ENCODE measurements around the gene OSBPL9. TPM values are rescaled to one million over a fixed set of nuclear protein-coding genes. Genes with fewer than 3 reads are reported as not detected.

The OSBPL9 gene
- total RNA-seq, 1 experiment from 2014 or later = 62.4 TPM

GRCh38 chr1:51671527-51672325, 54.8 kb downstream of the OSBPL9 start:
- no peak overlapping the region for H3K4me3 ChIP-seq (ENCODE audit: low read depth, low read length, poor library complexity, severe bottlenecking)
- CTCF ChIA-PET = no interaction called here
- no peaks in the 10 kb centered on the region for H3K4me1 ChIP-seq (ENCODE audit: insufficient read depth, low read length, poor library complexity, severe bottlenecking)
- no peaks in the 10 kb centered on the region for H3K9me3 ChIP-seq (ENCODE audit: low read depth, low read length, poor library complexity, severe bottlenecking)
- no peaks in the 10 kb centered on the region for H3K27me3 ChIP-seq (replicated peaks; ENCODE audit: insufficient read depth, low read depth, low read length, poor library complexity)
- no peak for DNase-seq (ENCODE audit: low spot score)
- BruUV-seq (replicated peaks) = no TSS peak
- TF ChIP-seq, protein P1, sequence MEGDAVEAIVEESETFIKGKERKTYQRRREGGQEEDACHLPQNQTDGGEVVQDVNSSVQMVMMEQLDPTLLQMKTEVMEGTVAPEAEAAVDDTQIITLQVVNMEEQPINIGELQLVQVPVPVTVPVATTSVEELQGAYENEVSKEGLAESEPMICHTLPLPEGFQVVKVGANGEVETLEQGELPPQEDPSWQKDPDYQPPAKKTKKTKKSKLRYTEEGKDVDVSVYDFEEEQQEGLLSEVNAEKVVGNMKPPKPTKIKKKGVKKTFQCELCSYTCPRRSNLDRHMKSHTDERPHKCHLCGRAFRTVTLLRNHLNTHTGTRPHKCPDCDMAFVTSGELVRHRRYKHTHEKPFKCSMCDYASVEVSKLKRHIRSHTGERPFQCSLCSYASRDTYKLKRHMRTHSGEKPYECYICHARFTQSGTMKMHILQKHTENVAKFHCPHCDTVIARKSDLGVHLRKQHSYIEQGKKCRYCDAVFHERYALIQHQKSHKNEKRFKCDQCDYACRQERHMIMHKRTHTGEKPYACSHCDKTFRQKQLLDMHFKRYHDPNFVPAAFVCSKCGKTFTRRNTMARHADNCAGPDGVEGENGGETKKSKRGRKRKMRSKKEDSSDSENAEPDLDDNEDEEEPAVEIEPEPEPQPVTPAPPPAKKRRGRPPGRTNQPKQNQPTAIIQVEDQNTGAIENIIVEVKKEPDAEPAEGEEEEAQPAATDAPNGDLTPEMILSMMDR (conservative IDR thresholded peaks at IDR 0.05; ENCODE audit: low read depth, low read length) = no peak
- TF ChIP-seq EZH2 (IDR thresholded peaks at IDR 0.05; ENCODE audit: borderline replicate concordance, low read depth, low read length, poor library complexity, severe bottlenecking) = no peak
- no peak overlapping the region for H3K27ac ChIP-seq (ENCODE audit: low read depth, low read length, poor library complexity, severe bottlenecking)
- intact Hi-C loops (cut with micrococcal nuclease; ENCODE audit: unreplicated experiment) = no loop called here
- POLR2A ChIA-PET (ENCODE audit: low non-redundant PET) = no interaction called here
- no peaks in the 10 kb centered on the region for H3K36me3 ChIP-seq (ENCODE audit: insufficient read depth, low read length, poor library complexity, severe bottlenecking)

GRCh38 chr1:51673279-51673678, 56.4 kb downstream of the OSBPL9 start:
- no TSS peak for BruUV-seq (replicated peaks)
- H3K36me3 ChIP-seq (ENCODE audit: insufficient read depth, low read length, poor library complexity, severe bottlenecking) = no peaks in the 10 kb centered on the region
- H3K9me3 ChIP-seq (ENCODE audit: low read depth, low read length, poor library complexity, severe bottlenecking) = no peaks in the 10 kb centered on the region
- no peak overlapping the region for H3K27ac ChIP-seq (ENCODE audit: low read depth, low read length, poor library complexity, severe bottlenecking)
- no peak overlapping the region for H3K4me3 ChIP-seq (ENCODE audit: low read depth, low read length, poor library complexity, severe bottlenecking)
- no peaks in the 10 kb centered on the region for H3K4me1 ChIP-seq (ENCODE audit: insufficient read depth, low read length, poor library complexity, severe bottlenecking)
- intact Hi-C loops (cut with micrococcal nuclease; ENCODE audit: unreplicated experiment) = no loop called here
- no peak for DNase-seq (ENCODE audit: low spot score)
- TF ChIP-seq EZH2 (IDR thresholded peaks at IDR 0.05; ENCODE audit: borderline replicate concordance, low read depth, low read length, poor library complexity, severe bottlenecking) = no peak
- TF ChIP-seq, protein P1 (conservative IDR thresholded peaks at IDR 0.05; ENCODE audit: low read depth, low read length) = no peak
- CTCF ChIA-PET = no interaction called here
- POLR2A ChIA-PET (ENCODE audit: low non-redundant PET) = no interaction called here
- no peaks in the 10 kb centered on the region for H3K27me3 ChIP-seq (replicated peaks; ENCODE audit: insufficient read depth, low read depth, low read length, poor library complexity)

GRCh38 chr1:51675177-51675780, 58.4 kb downstream of the OSBPL9 start:
- intact Hi-C loops (cut with micrococcal nuclease; ENCODE audit: unreplicated experiment) = no loop called here
- Histone ChIP-seq H3K27me3 (replicated peaks; ENCODE audit: insufficient read depth, low read depth, low read length, poor library complexity) (no peaks in the 10 kb centered on the region), H3K4me1 (ENCODE audit: insufficient read depth, low read length, poor library complexity, severe bottlenecking) (no peaks in the 10 kb centered on the region), H3K9me3 (ENCODE audit: low read depth, low read length, poor library complexity, severe bottlenecking) (no peaks in the 10 kb centered on the region), H3K36me3 (ENCODE audit: insufficient read depth, low read length, poor library complexity, severe bottlenecking) (no peaks in the 10 kb centered on the region), H3K27ac (ENCODE audit: low read depth, low read length, poor library complexity, severe bottlenecking) (no peak overlapping the region), H3K4me3 (ENCODE audit: low read depth, low read length, poor library complexity, severe bottlenecking) (no peak overlapping the region)
- POLR2A ChIA-PET (ENCODE audit: low non-redundant PET) = no interaction called here
- no peak for DNase-seq (ENCODE audit: low spot score)
- BruUV-seq (replicated peaks) = no TSS peak
- CTCF ChIA-PET = no interaction called here
- TF ChIP-seq, protein P1 (conservative IDR thresholded peaks at IDR 0.05; ENCODE audit: low read depth, low read length) = no peak
- TF ChIP-seq EZH2 (IDR thresholded peaks at IDR 0.05; ENCODE audit: borderline replicate concordance, low read depth, low read length, poor library complexity, severe bottlenecking) = no peak

Data from A673 (cell line).